H1 (cell line): ENCODE data around the gene ADAM23.

Source experiments
- BRCA1 ChIP-seq: IDR thresholded peaks from 2 replicates; pipeline ENCODE4 v1.6.1; 2012; ENCODE audit warnings: low read depth, low read length, improper control_type of control experiment
- CBX5 ChIP-seq: fragments of 300-800, 300-1000 bp; sonication (generic); IDR thresholded peaks from 2 replicates; pipeline ENCODE4 v1.7.1; 2016; ENCODE audit warnings: antibody characterized with exemption, low read length, low read depth
- JUN ChIP-seq: IDR thresholded peaks from 2 replicates; pipeline ENCODE4 v1.6.1; 2011; ENCODE audit warnings: low read depth, mild to moderate bottlenecking, improper control_type of control experiment, low read length
- POLR2A ChIP-seq, 2 experiments: IDR thresholded peaks; 1 replicate in 1 of 2; 2 replicates in 1 of 2; pipeline ENCODE4 v1.6.1; 2011; ENCODE audit warnings: low read depth in 2 of 2, low read length in 2 of 2, mild to moderate bottlenecking in 2 of 2; ENCODE audit errors: control extremely low read depth in 1 of 2

GRCh38 chr2:206457188-206457634 lies 13.9 kb downstream of the ADAM23 start:
- TF ChIP-seq BRCA1 (no peak), JUN (no peak), POLR2A (IDR thresholded peaks at IDR 0.05; ENCODE audit: control extremely low read depth in 1 of 2, low read depth in 2 of 2, low read length in 2 of 2) (no peak), CBX5 (no peak)
